Gastroesophageal sphincter (tissue), 4 donors: ENCODE results near the gene SCN2B. TPM values are rescaled to one million over a fixed set of nuclear protein-coding genes. Genes with fewer than 3 reads are reported as not detected.

Experiments used
- ATAC-seq: fragments of 150-250 bp; one replicate; pipeline ENCODE4 v1.9.1; 2016; ENCODE audit warnings: mild to moderate bottlenecking, moderate library complexity
- H3K27ac ChIP-seq, 4 donors: fragments of 200-600 bp; sonication (generic) in 3 of 4; 1 replicate in 3 of 4; 2 replicates in 1 of 4; pipeline ENCODE4 v1.5.1; 2016 to 2019
- H3K27me3 ChIP-seq: fragments of 200-600 bp; sonication (generic); one replicate; pipeline ENCODE4 v1.5.1; 2019
- H3K36me3 ChIP-seq, 2 donors: fragments of 200-600 bp; sonication (generic); one replicate each; pipeline ENCODE4 v1.5.1; 2019; ENCODE audit warnings: control low read depth in 1 of 2
- H3K4me1 ChIP-seq, 3 donors: fragments of 200-600 bp; sonication (generic); 1 replicate in 2 of 3; 2 replicates in 1 of 3; pipeline ENCODE4 v1.5.1; 2016 to 2019; ENCODE audit warnings: control low read depth in 2 of 3
- H3K4me3 ChIP-seq, 2 donors: fragments of 200-600 bp; sonication (generic); one replicate each; pipeline ENCODE4 v1.5.1; 2019; ENCODE audit warnings: mild to moderate bottlenecking in 1 of 2, moderate library complexity in 1 of 2
- H3K9me3 ChIP-seq, 3 donors: fragments of 200-600 bp; sonication (generic); one replicate each; pipeline ENCODE4 v1.5.1; 2017 to 2019; ENCODE audit warnings: control low read depth in 2 of 3
- EP300 ChIP-seq: sonication (generic); formaldehyde crosslinking; IDR thresholded peaks from one replicate; pipeline ENCODE4 v1.6.1; 2017; ENCODE audit warnings: antibody characterized with exemption, mild to moderate bottlenecking
- POLR2A ChIP-seq, 2 donors: fragments of 450-650 bp; IDR thresholded peaks; one replicate each; pipeline ENCODE4 v1.6.1; 2017; ENCODE audit warnings: antibody characterized with exemption in 2 of 2, mild to moderate bottlenecking in 2 of 2, moderate library complexity in 1 of 2
- POLR2AphosphoS5 ChIP-seq: sonication (generic); formaldehyde crosslinking; IDR thresholded peaks from one replicate; pipeline ENCODE4 v1.6.1; 2017; ENCODE audit warnings: antibody characterized with exemption
- WGBS, 2 donors: methylation state at CpG; one replicate each; pipeline ENCODE4 v1.1.5; 2018; ENCODE audit warnings: low coverage in 1 of 2; 5-methylcytosine and 5-hydroxymethylcytosine counted together
- total RNA-seq, 4 donors: library from RNA; depleted of rRNA; stranded (reverse); fragments of >200 nt; gene quantifications; one replicate each; pipeline ENCODE4 v1.1.0, GENCODE V29; 2016
- TF ChIP-seq, protein P1 (sequence below), 4 experiments: fragments of 200-600 bp in 2 of 4; fragments of 450-650 bp in 2 of 4; sonication (generic) in 1 of 4; IDR thresholded peaks; one replicate each; pipeline ENCODE4 v1.5.1; 2017 to 2019; ENCODE audit warnings: antibody characterized with exemption in 4 of 4, mild to moderate bottlenecking in 2 of 4, moderate library complexity in 2 of 4

Gene SCN2B
- total RNA-seq, 4 donors from 2014 or later = 0.25 to 1.0 (median 0.49) TPM

DNA sequence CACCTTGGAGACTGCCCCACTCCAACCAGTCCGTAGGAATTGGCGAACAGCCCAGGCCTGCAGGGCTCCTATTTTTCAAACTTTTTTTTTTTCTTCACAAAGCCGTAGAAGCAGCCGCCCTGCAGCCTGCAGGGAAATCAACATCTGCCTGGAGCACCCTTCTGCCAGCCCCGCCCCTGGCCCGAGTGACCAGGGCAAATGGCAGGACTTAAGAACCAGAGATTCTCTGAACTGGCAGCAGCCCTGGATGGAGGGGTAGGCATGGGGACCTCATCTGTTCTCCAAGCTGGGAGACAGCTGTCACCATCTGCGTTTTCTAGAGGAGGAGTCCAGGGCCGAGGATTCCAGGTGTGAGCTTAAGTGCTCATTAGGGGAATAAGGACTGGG is 5.6 kb downstream of the SCN2B start:
- Histone ChIP-seq H3K27ac (no peak overlapping the region), H3K36me3 (peaks cover 0 to 14% of the 10 kb centered on the region in 2 donors), H3K4me3 (no peak overlapping the region), H3K27me3 (peaks cover 13% of the 10 kb centered on the region), H3K9me3 (no peaks in the 10 kb centered on the region), H3K4me1 (peaks cover 0 to 28% (median 15%) of the 10 kb centered on the region in 3 donors)
- ATAC-seq = no peak
- TF ChIP-seq POLR2A (IDR thresholded peaks at IDR 0.05) (no peak), POLR2AphosphoS5 (no peak), EP300 (no peak)
- TF ChIP-seq, protein P1, sequence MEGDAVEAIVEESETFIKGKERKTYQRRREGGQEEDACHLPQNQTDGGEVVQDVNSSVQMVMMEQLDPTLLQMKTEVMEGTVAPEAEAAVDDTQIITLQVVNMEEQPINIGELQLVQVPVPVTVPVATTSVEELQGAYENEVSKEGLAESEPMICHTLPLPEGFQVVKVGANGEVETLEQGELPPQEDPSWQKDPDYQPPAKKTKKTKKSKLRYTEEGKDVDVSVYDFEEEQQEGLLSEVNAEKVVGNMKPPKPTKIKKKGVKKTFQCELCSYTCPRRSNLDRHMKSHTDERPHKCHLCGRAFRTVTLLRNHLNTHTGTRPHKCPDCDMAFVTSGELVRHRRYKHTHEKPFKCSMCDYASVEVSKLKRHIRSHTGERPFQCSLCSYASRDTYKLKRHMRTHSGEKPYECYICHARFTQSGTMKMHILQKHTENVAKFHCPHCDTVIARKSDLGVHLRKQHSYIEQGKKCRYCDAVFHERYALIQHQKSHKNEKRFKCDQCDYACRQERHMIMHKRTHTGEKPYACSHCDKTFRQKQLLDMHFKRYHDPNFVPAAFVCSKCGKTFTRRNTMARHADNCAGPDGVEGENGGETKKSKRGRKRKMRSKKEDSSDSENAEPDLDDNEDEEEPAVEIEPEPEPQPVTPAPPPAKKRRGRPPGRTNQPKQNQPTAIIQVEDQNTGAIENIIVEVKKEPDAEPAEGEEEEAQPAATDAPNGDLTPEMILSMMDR (IDR thresholded peaks at IDR 0.05) = no peak
- 47 to 48% methylated on average over 2 to 4 of the region's 8 CpGs for WGBS, 2 donors

DNA sequence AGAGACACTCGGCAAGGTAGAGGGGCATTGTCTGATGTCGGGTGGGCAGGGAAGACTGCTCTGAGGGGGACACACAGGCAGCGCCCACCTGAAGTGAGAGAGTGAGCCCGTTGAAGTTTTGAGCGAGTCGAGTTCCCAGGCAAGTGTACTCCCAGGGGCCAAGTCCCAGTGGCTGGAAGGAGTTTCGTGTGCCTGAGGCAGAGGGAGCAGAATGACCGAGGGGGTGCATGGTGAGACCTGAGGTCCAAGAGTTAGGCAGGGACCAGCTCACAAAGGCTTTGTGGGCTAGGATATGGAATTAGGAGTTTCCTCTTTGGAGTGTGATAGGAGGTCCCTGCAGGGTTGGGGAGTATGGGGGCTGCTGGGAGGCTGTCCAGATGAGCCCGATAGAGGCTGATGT is 6.2 kb downstream of the SCN2B start:
- H3K9me3 ChIP-seq = no peaks in the 10 kb centered on the region
- H3K36me3 ChIP-seq = peaks cover 0 to 14% of the 10 kb centered on the region in 2 donors
- no peak overlapping the region for H3K4me3 ChIP-seq
- no peak overlapping the region for H3K27ac ChIP-seq
- peaks cover 0 to 22% (median 11%) of the 10 kb centered on the region in 3 donors for H3K4me1 ChIP-seq
- TF ChIP-seq POLR2A (IDR thresholded peaks at IDR 0.05) = no peak
- no peak for TF ChIP-seq EP300
- TF ChIP-seq POLR2AphosphoS5 = no peak
- TF ChIP-seq, protein P1 (IDR thresholded peaks at IDR 0.05) = no peak
- 77 to 88% methylated on average over 4 to 9 of the region's 9 CpGs for WGBS, 2 donors
- no peak for ATAC-seq
- peaks cover 13% of the 10 kb centered on the region for H3K27me3 ChIP-seq

DNA sequence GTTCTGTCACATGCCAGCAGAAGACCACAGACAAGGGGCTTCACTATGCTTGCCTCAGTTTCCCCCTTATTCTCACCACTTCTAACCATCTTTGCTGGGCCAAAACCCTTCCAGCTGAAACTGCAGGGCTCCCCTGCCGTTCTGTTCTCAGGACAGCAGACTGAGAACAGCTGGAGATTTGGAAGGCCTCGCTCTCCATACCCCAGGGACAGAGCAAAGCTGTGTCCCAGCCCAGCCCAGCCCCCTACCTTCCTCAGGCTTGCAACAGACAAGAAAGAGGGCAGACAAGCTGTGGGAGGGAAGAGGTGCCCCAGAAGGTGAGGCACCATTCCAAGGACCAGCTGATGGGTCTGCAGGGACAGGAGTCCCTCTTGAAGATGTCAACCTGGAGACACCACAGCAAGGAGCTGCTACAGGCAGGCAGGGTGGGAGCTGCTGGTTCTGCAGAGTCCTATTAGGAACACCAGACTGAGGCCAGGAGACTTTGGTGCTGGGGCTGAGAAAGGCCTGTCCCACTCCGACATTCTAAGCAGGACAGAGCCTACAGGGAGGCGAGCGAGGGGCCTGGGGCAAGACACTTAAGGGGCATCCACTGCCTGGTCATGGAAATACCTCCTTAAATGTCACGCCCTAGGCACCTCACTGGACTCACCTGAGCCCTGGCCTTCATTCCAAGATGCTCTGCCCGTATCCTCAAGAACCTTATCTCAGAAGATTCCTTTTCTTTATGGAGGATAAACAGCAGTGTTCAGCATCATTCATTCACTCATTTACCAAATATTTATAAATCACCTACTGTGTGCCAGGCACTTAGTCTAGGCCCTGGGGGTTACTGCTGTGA is 6.9 kb downstream of the SCN2B start:
- peaks cover 0 to 14% of the 10 kb centered on the region in 2 donors for H3K36me3 ChIP-seq
- TF ChIP-seq POLR2A (IDR thresholded peaks at IDR 0.05) (no peak), POLR2AphosphoS5 (no peak), EP300 (no peak)
- TF ChIP-seq, protein P1 (IDR thresholded peaks at IDR 0.05) = no peak
- peaks cover 20% of the 10 kb centered on the region for H3K27me3 ChIP-seq
- ATAC-seq = no peak
- H3K4me1 ChIP-seq = peaks cover 0 to 15% (median 10%) of the 10 kb centered on the region in 3 donors
- H3K4me3 ChIP-seq = no peak overlapping the region
- H3K27ac ChIP-seq = no peak overlapping the region
- 88 to 100% methylated on average over 2 to 3 of the region's 7 CpGs for WGBS, 2 donors
- no peaks in the 10 kb centered on the region for H3K9me3 ChIP-seq

DNA sequence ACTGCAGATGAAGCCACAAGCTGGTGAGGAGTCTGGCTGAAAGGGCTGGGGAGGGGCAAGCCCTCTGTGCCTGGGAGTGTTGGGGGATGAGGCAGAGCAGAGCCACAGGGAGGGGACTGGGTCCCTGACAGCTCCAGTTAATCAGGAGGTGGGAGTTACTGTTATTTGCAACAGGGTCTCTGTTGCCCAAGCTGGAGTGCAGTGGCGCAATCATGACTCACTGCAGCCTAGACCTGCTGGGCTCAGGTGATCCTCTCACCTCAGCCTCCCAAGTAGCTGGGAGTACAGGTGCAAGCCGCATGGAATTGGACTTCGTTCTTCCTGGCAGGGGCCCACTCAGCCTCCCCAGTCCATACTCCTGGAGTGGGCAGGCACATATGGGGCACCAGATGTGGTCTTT is 7.7 kb downstream of the SCN2B start:
- no peaks in the 10 kb centered on the region for H3K9me3 ChIP-seq
- no peak for ATAC-seq
- peaks cover 0 to 14% of the 10 kb centered on the region in 2 donors for H3K36me3 ChIP-seq
- TF ChIP-seq, protein P1 (IDR thresholded peaks at IDR 0.05) = no peak
- TF ChIP-seq POLR2A (IDR thresholded peaks at IDR 0.05) (no peak), POLR2AphosphoS5 (no peak), EP300 (no peak)
- peaks cover 24% of the 10 kb centered on the region for H3K27me3 ChIP-seq
- H3K4me1 ChIP-seq = peaks cover 0 to 15% (median 10%) of the 10 kb centered on the region in 3 donors
- H3K27ac ChIP-seq = no peak overlapping the region
- H3K4me3 ChIP-seq = no peak overlapping the region
- no CpG with 5 or more reads among the region's 3 CpGs for WGBS, 2 donors

DNA sequence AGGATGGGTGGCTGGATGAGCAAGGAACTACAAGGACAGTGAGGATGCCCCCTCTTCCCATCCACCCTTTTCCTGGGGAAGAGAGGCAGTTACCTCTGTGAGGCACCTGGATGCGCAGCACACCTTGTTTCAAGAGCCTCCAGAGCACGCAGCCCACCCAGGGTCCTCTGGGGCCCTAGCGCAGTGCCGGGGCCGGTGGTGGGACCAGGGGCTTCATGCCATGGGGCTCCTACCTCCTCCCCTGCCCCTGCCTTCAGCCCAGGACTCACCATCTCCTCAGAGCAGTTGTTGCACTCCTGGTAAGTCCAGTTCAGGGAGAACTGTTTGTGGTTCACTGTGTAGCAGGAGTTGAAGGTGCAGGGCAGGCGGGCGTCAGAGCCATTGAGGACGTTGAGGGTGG is 8.1 kb downstream of the SCN2B start:
- H3K9me3 ChIP-seq = no peaks in the 10 kb centered on the region
- TF ChIP-seq POLR2A (IDR thresholded peaks at IDR 0.05) = no peak
- TF ChIP-seq, protein P1 (IDR thresholded peaks at IDR 0.05) = no peak
- TF ChIP-seq EP300 = no peak
- no peak for TF ChIP-seq POLR2AphosphoS5
- peaks cover 0 to 14% of the 10 kb centered on the region in 2 donors for H3K36me3 ChIP-seq
- peaks cover 24% of the 10 kb centered on the region for H3K27me3 ChIP-seq
- H3K4me1 ChIP-seq = peaks cover 0 to 15% (median 10%) of the 10 kb centered on the region in 3 donors
- no peak overlapping the region for H3K27ac ChIP-seq
- 90% methylated on average over 4 of the region's 8 CpGs; no CpG with 5 or more reads in 1 of the 2 donors for WGBS, 2 donors
- H3K4me3 ChIP-seq = no peak overlapping the region
- ATAC-seq = no peak
